OCI-LY7 (cell line): Measurements from ENCODE around the gene PARD3. TPM values are rescaled to one million over a fixed set of nuclear protein-coding genes. Genes with fewer than 3 reads are reported as not detected.

Source experiments
- BruUV-seq: library from RNA; stranded (reverse); fragments of 400-500 nt; replicated peaks from 2 replicates; lab custom pipeline; 2021; lab: Mats Ljungman, UMichigan
- CTCF ChIA-PET: fragments of 300-600 bp; sonication (Branson Sonifier 250); formaldehyde crosslinking; loops from one replicate; lab custom pipeline; 2022; ENCODE audit warnings: antibody characterized with exemption; ENCODE audit not compliant: unreplicated experiment; lab: Charles Lee
- POLR2A ChIA-PET: fragments of 300-600 bp; sonication (Branson Sonifier 250); formaldehyde crosslinking; loops from one replicate; lab custom pipeline; 2022; ENCODE audit warnings: antibody characterized with exemption; lab: Charles Lee
- DNase-seq: peaks from one replicate; pipeline ENCODE4 v3.0.0-alpha.2; 2015; ENCODE audit warnings: low spot score
- H2AFZ ChIP-seq: fragments of 200-600 bp; sonication (generic), shearing (Covaris generic); 2 replicates; pipeline ENCODE4 v1.6.1; 2014; ENCODE audit warnings: mild to moderate bottlenecking, antibody characterized with exemption, low read length, moderate library complexity
- H3K27ac ChIP-seq: fragments of 200-600 bp; sonication (generic); 2 replicates; pipeline ENCODE4 v1.5.1; 2014; ENCODE audit warnings: mixed run types, low read depth, mild to moderate bottlenecking, moderate library complexity, low read length, inconsistent platforms; ENCODE audit not compliant: poor library complexity, severe bottlenecking
- H3K36me3 ChIP-seq: fragments of 200-600 bp; sonication (generic); 2 replicates; pipeline ENCODE4 v1.6.1; 2014; ENCODE audit warnings: mild to moderate bottlenecking, antibody characterized with exemption, low read length, moderate library complexity, mixed read lengths; ENCODE audit not compliant: insufficient read depth
- H3K4me1 ChIP-seq: fragments of 200-600 bp; sonication (generic); 2 replicates; pipeline ENCODE4 v1.5.1; 2014; ENCODE audit warnings: mild to moderate bottlenecking, low read length; ENCODE audit not compliant: insufficient read depth, poor library complexity, severe bottlenecking
- H3K4me2 ChIP-seq: fragments of 200-600 bp; sonication (generic); 2 replicates; pipeline ENCODE4 v1.6.1; 2014; ENCODE audit warnings: mild to moderate bottlenecking, low read length
- H3K4me3 ChIP-seq: fragments of 200-600 bp; sonication (generic); 2 replicates; pipeline ENCODE4 v1.5.1; 2014; ENCODE audit warnings: mild to moderate bottlenecking, low read depth, low read length; ENCODE audit not compliant: poor library complexity, severe bottlenecking
- H3K79me2 ChIP-seq: fragments of 200-600 bp; sonication (generic); 2 replicates; pipeline ENCODE4 v1.6.1; 2016; ENCODE audit warnings: low read depth, mild to moderate bottlenecking, low read length, moderate library complexity, mixed read lengths; ENCODE audit not compliant: insufficient read depth
- H3K9me2 ChIP-seq: fragments of 200-600 bp; sonication (generic); 2 replicates; pipeline ENCODE4 v1.6.1; 2016; ENCODE audit warnings: mild to moderate bottlenecking, low read length, mixed read lengths; ENCODE audit not compliant: insufficient read depth
- H3K9me3 ChIP-seq: fragments of 200-600 bp; sonication (generic); 2 replicates; pipeline ENCODE4 v1.6.1; 2014; ENCODE audit warnings: mild to moderate bottlenecking, mixed run types, low read length, mixed read lengths
- H4K20me1 ChIP-seq: fragments of 200-600 bp; sonication (generic); 2 replicates; pipeline ENCODE4 v1.6.1; 2014; ENCODE audit warnings: mild to moderate bottlenecking, antibody characterized with exemption, low read length, moderate library complexity, mixed read lengths; ENCODE audit not compliant: insufficient read depth
- EZH2phosphoT487 ChIP-seq: fragments of 200-600 bp; sonication (generic); IDR thresholded peaks from 2 replicates; pipeline ENCODE4 v1.6.1; 2018; ENCODE audit warnings: low read depth, borderline replicate concordance, mild to moderate bottlenecking, mixed run types, antibody characterized with exemption, low read length, moderate library complexity, mixed read lengths
- intact Hi-C: fragments of 100-400 bp; cut with micrococcal nuclease; formaldehyde crosslinking; loops from one replicate; pipeline ENCODE4 v1.10.0; 2022; ENCODE audit not compliant: unreplicated experiment
- total RNA-seq, 2 experiments: library from RNA; depleted of rRNA in 1 of 2; stranded (reverse); fragments of >200 nt in 1 of 2; shearing (Covaris generic) in 1 of 2; gene quantifications; 2 replicates each; pipeline ENCODE4 v1.2.3, GENCODE V29; 2014 to 2022
- TF ChIP-seq, protein P1 (sequence below): fragments of 200-600 bp; sonication (generic); conservative IDR thresholded peaks from 2 replicates; pipeline ENCODE4 v1.5.1; 2014; ENCODE audit warnings: mild to moderate bottlenecking, antibody characterized with exemption, low read length, moderate library complexity, mixed read lengths

PARD3 gene
- total RNA-seq, 2 experiments from 2014 or later = not detected

DNA sequence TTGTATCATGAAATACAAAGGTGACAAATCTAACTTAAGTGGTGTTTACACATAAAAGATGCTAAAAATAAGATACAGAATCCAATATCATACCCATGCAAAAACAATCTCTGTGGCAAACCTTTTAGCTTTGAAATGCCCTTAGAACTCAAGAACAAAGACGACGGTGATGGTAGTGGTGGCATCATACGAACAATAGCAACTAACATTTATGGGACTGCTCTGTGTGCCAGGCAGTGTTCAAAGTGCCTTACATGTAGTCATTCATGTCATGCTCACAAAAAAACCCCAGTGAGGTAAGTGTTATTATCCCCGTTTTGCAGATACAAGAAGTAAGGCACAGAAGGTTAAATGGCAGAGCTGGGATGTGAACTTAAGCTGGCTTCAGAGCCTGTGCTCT is 563.9 kb downstream of the PARD3 start:
- H3K4me2 ChIP-seq = no peak overlapping the region
- H3K4me3 ChIP-seq = no peak overlapping the region
- no peaks in the 10 kb centered on the region for H3K36me3 ChIP-seq
- H3K27ac ChIP-seq = no peak overlapping the region
- POLR2A ChIA-PET = no interaction called here
- no peaks in the 10 kb centered on the region for H3K4me1 ChIP-seq
- BruUV-seq = no TSS peak
- CTCF ChIA-PET = no interaction called here
- no peaks in the 10 kb centered on the region for H4K20me1 ChIP-seq
- no peak for TF ChIP-seq EZH2phosphoT487
- TF ChIP-seq, protein P1, sequence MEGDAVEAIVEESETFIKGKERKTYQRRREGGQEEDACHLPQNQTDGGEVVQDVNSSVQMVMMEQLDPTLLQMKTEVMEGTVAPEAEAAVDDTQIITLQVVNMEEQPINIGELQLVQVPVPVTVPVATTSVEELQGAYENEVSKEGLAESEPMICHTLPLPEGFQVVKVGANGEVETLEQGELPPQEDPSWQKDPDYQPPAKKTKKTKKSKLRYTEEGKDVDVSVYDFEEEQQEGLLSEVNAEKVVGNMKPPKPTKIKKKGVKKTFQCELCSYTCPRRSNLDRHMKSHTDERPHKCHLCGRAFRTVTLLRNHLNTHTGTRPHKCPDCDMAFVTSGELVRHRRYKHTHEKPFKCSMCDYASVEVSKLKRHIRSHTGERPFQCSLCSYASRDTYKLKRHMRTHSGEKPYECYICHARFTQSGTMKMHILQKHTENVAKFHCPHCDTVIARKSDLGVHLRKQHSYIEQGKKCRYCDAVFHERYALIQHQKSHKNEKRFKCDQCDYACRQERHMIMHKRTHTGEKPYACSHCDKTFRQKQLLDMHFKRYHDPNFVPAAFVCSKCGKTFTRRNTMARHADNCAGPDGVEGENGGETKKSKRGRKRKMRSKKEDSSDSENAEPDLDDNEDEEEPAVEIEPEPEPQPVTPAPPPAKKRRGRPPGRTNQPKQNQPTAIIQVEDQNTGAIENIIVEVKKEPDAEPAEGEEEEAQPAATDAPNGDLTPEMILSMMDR = no peak
- intact Hi-C loops = no loop called here
- DNase-seq = no peak
- no peaks in the 10 kb centered on the region for H3K79me2 ChIP-seq
- no peaks in the 10 kb centered on the region for H3K9me3 ChIP-seq
- no peak overlapping the region for H2AFZ ChIP-seq
- no peaks in the 10 kb centered on the region for H3K9me2 ChIP-seq

- Histone ChIP-seq H4K20me1 (no peaks in the 10 kb centered on the region), H3K9me2 (no peaks in the 10 kb centered on the region), H3K9me3 (no peaks in the 10 kb centered on the region), H3K4me2 (no peak overlapping the region), H3K27ac (no peak overlapping the region), H2AFZ (no peak overlapping the region), H3K36me3 (no peaks in the 10 kb centered on the region), H3K4me3 (no peak overlapping the region), H3K79me2 (no peaks in the 10 kb centered on the region), H3K4me1 (no peaks in the 10 kb centered on the region)
- DNase-seq = no peak
- ChIA-PET POLR2A (interaction anchor here (0.7 kb wide), 1 partner anchor 25 kb away, joined by 3 read pairs; no protein-coding TSS in a partner anchor), CTCF (no interaction called here)
- intact Hi-C loops = no loop called here
- no peak for TF ChIP-seq EZH2phosphoT487
- TF ChIP-seq, protein P1 = no peak
- no TSS peak for BruUV-seq
Measured at GRCh38 chr10:34250722-34251121, 564.4 kb downstream of the PARD3 start.

GRCh38 chr10:34249634-34250033 is 565.5 kb downstream of the PARD3 start:
- TF ChIP-seq, protein P1 = no peak; the same call in 1 of the 2 replicates
- no peak for TF ChIP-seq EZH2phosphoT487
- H3K79me2 ChIP-seq = no peaks in the 10 kb centered on the region
- no peaks in the 10 kb centered on the region for H3K4me1 ChIP-seq
- no peak for DNase-seq
- H3K27ac ChIP-seq = no peak overlapping the region
- BruUV-seq = no TSS peak
- no peaks in the 10 kb centered on the region for H3K36me3 ChIP-seq
- H2AFZ ChIP-seq = no peak overlapping the region
- no peaks in the 10 kb centered on the region for H4K20me1 ChIP-seq
- H3K9me2 ChIP-seq = no peaks in the 10 kb centered on the region
- H3K9me3 ChIP-seq = no peaks in the 10 kb centered on the region
- H3K4me2 ChIP-seq = no peak overlapping the region
- ChIA-PET CTCF (no interaction called here), POLR2A (no interaction called here)
- no peak overlapping the region for H3K4me3 ChIP-seq
- intact Hi-C loops = no loop called here
